Activated T-cell treated with anti-CD3 and anti-CD28 coated beads, Interleukin-2, amount 50 U/mL, for 24 hours (primary cell): ENCODE results near the gene PLD1.
A peak's percentile ranks its signal among the peaks of the same experiment; 100 is the strongest.
"Not testable (repeated sequence)": the region's sequence is repeated elsewhere in the genome, so short reads cannot be mapped to it uniquely, and the experiment has no call there.

ENCODE experiments used
- DNase-seq: peaks from one replicate; pipeline ENCODE4 v3.0.0-alpha.2; 2020
- H3K27ac Mint-ChIP-seq: 2 replicates; pipeline ENCODE4 v1.8.0; 2020; ENCODE audit warnings: mild to moderate bottlenecking, mixed read lengths
- H3K27me3 Mint-ChIP-seq: 2 replicates; pipeline ENCODE4 v1.8.0; 2020; ENCODE audit warnings: mixed read lengths
- H3K36me3 Mint-ChIP-seq: 2 replicates; pipeline ENCODE4 v1.8.0; 2020; ENCODE audit warnings: low read depth, mixed read lengths
- H3K4me1 Mint-ChIP-seq: 2 replicates; pipeline ENCODE4 v1.8.0; 2020; ENCODE audit warnings: low read depth, mixed read lengths
- H3K4me3 Mint-ChIP-seq: 2 replicates; pipeline ENCODE4 v1.8.0; 2020; ENCODE audit warnings: mild to moderate bottlenecking, moderate library complexity, mixed read lengths
- H3K9me3 Mint-ChIP-seq: 2 replicates; pipeline ENCODE4 v1.8.0; 2020; ENCODE audit warnings: mixed read lengths

The PLD1 gene, protein sequence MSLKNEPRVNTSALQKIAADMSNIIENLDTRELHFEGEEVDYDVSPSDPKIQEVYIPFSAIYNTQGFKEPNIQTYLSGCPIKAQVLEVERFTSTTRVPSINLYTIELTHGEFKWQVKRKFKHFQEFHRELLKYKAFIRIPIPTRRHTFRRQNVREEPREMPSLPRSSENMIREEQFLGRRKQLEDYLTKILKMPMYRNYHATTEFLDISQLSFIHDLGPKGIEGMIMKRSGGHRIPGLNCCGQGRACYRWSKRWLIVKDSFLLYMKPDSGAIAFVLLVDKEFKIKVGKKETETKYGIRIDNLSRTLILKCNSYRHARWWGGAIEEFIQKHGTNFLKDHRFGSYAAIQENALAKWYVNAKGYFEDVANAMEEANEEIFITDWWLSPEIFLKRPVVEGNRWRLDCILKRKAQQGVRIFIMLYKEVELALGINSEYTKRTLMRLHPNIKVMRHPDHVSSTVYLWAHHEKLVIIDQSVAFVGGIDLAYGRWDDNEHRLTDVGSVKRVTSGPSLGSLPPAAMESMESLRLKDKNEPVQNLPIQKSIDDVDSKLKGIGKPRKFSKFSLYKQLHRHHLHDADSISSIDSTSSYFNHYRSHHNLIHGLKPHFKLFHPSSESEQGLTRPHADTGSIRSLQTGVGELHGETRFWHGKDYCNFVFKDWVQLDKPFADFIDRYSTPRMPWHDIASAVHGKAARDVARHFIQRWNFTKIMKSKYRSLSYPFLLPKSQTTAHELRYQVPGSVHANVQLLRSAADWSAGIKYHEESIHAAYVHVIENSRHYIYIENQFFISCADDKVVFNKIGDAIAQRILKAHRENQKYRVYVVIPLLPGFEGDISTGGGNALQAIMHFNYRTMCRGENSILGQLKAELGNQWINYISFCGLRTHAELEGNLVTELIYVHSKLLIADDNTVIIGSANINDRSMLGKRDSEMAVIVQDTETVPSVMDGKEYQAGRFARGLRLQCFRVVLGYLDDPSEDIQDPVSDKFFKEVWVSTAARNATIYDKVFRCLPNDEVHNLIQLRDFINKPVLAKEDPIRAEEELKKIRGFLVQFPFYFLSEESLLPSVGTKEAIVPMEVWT

DNA sequence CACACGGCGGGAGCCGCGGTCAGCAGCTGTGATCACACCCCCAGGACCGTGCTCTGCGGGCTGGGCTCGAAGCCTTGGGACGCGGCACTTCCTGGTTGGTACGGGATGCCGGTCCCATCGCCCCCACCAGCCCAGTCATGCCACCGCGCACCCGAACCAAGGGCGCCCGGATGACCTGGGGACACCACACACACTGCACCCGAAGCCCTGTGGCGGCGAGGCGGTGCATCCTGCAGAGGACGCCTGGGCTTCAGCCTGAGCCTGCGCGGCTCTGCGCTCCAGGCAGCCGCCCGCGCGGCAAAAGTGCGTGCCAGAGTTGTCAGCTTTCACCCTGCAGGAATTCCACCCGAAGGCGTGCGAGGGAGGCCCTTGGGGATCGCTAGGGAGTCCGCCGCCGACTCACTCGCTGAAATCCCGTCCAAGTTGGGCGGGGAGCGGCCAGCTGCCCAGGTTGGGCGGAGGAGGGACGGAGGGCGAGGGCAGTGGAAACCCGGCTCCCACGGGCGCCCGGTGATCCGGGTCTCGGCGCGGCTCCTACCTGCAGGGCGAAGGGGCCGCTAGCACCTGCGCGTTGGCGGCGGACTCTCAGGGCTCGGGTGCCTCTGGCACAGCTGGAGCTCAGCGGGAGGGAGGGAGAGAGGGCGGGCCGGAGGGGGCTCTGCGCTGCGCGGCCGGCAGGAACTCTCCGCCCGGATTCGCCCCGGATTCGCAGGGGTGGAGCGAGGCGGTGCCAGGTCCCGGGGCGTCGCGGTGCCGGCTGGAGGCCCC is at the start of gene PLD1:
Gene PLD1 (minus strand): TSS at position 623 of the 768 bp plus-strand sequence. CDS start 72,432 bp downstream, outside the sequence.
- Mint-ChIP-seq H3K27ac (no peak within 1 kb of the TSS), H3K9me3 (no peaks in the 10 kb centered on the region), H3K4me1 (peaks cover 36% of the 10 kb centered on the region), H3K36me3 (no peaks in the 10 kb centered on the region), H3K27me3 (peaks cover 47% of the 10 kb centered on the region), H3K4me3 (peak within 1 kb of the TSS; percentile 78)
- peak; percentile 68 for DNase-seq

DNA sequence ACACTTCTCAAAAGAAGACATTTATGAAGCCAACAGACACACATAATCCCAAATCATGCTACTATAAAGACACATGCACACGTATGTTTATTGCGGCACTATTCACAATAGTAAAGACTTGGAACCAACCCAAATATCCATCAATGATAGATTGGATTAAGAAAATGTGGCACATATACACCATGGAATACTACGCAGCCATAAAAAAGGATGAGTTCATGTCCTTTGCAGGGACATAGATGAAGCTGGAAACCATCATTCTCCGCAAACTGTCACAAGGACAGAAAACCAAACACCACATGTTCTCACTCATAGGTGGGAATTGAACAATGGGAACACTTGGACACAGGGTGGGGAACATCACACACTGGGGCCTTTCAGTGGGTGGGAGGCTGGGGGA is 48.5 kb upstream of the PLD1 start:
- H3K36me3 Mint-ChIP-seq, H3K4me1 Mint-ChIP-seq, H3K4me3 Mint-ChIP-seq, DNase-seq, H3K27ac Mint-ChIP-seq: not testable (repeated sequence)
- Mint-ChIP-seq H3K9me3 (peaks cover 16% of the 10 kb centered on the region), H3K27me3 (peaks cover 12% of the 10 kb centered on the region)

DNA sequence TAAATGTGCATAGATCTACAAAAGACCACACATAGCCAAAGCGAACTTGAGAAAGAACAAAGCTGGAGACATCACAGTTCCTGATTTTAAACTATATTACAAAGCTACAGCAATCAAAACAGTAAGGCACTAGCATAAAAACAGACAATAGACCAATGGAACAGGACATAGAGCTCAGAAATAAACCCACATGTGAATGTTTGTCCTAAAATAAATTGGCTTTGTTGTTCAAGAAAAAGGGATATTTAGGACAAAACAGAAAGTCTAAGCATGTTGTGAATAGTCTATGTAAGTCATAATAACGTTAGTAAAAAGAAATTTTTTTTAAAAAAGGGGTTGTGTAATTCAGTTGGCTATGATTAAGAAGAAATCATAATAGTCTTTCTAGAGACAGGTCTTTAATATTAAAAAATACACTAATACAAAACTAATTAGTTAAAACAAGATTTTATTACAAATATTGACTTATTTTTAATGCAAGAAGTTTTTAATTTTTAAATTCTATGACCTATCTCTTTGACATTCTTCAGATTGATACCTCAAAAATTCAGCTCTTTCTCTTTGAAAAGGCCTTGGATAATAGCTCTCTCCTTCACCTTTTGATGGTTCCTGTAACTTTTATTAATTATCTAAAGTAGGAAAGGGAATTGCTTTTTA is 44.5 kb upstream of the PLD1 start:
- Mint-ChIP-seq H3K27ac (no peak overlapping the region), H3K9me3 (peaks cover 20% of the 10 kb centered on the region), H3K36me3 (peaks cover 2% of the 10 kb centered on the region), H3K27me3 (peaks cover 28% of the 10 kb centered on the region), H3K4me1 (no peaks in the 10 kb centered on the region), H3K4me3 (no peak overlapping the region)
- no peak for DNase-seq

DNA sequence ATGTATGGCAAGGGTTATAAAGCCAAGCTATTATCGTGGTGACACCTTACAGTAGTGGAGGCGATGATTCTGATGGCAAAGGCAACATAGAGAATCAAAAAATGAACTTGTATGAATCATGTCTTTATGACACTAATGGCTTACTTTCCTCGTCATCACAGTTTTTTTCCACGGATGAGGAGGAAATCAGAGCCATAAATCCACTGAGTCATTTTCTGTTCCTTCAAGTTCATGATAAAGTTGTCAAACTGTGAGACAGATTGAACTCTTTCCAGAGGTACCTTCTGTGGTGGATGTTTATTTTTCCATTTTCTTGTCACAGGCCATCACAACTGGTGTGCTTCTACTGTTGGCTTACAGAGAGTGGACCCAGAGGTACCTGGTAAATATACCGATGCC is 41.4 kb upstream of the PLD1 start:
- Mint-ChIP-seq H3K4me3 (no peak overlapping the region), H3K27me3 (peaks cover 18% of the 10 kb centered on the region), H3K9me3 (peaks cover 17% of the 10 kb centered on the region), H3K27ac (no peak overlapping the region), H3K36me3 (peaks cover 2% of the 10 kb centered on the region), H3K4me1 (peaks cover 14% of the 10 kb centered on the region)
- DNase-seq: no peak

DNA sequence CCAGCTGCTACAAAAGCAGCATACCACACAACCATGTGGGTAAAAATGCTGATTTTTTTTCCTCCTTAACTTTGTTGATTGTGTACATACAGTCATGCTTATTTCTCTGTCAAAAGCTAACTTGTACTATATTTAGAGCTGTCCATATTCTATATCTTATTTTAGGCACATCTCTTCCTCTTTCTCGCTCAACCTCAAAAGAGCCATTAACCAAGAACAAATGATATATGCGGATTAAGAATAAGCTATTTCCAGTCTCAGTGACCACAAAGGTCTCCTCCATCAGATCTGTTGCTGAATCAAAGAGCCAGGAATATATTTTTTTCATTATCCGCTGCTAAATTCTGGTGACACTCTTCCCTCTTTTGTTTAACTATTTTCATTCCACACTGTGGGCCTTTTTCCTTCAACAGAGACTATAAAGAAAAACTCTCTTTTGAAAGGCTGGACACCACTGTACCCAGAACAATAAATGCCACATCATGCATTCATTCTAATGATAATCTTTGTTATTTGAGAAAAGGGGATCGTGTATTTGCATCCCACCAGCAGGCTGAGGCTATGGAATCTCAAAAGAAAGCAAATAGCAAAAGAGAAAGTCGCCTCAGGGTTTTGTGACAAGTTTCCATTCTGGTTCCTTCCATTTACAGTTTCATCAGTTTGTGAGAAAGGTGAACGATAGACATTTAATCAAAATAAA is 40.8 kb upstream of the PLD1 start:
- Mint-ChIP-seq H3K9me3 (peaks cover 17% of the 10 kb centered on the region), H3K4me1 (peaks cover 19% of the 10 kb centered on the region), H3K27me3 (peaks cover 18% of the 10 kb centered on the region), H3K36me3 (peaks cover 2% of the 10 kb centered on the region), H3K4me3 (no peak overlapping the region), H3K27ac (no peak overlapping the region)
- DNase-seq: no peak

DNA sequence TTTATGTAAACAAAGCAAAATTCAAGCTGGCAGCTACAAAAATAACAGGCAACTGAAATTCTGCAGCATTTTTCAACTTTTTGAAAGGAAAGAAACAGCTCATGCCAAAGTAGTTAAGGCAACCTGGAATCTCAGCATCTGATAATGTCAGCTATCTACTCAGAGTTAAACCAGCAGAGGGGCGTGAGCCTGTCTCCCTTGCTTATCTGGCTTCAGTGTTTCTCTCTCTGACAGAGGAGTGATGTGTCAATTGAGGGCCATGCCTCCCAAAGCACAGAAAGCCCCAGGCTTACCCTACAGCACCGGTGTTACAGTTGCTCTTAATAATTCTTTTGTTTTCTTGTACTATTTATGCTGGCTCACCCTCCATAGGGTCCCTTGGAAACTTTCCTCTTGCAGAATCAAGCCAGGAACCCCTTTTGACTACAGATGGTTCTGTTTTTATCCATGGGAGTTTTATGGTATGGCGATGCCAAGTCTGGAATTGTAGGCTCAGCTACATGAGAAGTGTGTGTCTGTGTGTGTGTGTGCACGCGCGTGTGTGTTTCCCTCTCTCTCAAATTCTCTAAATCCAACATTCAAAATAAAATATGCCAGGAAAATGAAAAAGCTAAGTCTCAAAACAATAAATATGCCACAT is 40.2 kb upstream of the PLD1 start:
- Mint-ChIP-seq H3K27ac (no peak overlapping the region), H3K4me1 (peaks cover 22% of the 10 kb centered on the region), H3K9me3 (peaks cover 15% of the 10 kb centered on the region), H3K4me3 (no peak overlapping the region), H3K27me3 (peaks cover 18% of the 10 kb centered on the region), H3K36me3 (peaks cover 2% of the 10 kb centered on the region)
- DNase-seq: no peak

DNA sequence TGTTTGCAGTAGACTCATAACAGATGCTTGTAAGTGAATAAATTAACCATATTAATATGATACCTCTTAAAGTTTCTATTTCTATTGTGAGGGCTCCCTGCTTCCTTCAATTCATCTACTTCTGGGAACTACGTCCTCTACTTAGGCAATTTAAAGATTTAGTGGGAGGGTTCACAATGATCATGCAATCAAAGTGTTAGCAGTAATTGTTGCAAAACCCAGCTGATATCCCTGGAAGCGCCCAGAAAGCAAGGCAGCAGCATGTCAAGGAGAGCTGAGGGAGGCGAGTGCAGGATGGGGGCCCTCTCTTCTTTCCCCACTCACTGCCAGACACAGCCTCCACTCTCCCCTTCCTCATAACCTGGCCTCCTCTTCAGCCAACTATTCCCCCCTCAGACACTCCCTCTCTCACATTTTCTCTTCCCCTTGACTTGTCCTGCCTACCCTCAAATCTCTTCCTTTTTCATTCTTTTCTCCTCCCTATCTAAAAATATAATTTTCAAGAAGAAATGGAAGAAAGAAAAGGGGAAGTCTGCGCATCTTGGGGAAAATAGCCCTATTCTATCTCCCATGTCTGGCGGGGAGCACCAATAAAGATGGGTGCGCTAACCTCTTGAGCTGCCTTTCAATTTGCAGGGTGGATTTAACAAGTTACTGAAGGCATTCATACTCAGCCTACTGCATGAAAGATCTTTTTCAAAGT is 39.5 kb upstream of the PLD1 start:
- H3K27me3 Mint-ChIP-seq: peaks cover 18% of the 10 kb centered on the region
- H3K4me1 Mint-ChIP-seq: peaks cover 22% of the 10 kb centered on the region

DNA sequence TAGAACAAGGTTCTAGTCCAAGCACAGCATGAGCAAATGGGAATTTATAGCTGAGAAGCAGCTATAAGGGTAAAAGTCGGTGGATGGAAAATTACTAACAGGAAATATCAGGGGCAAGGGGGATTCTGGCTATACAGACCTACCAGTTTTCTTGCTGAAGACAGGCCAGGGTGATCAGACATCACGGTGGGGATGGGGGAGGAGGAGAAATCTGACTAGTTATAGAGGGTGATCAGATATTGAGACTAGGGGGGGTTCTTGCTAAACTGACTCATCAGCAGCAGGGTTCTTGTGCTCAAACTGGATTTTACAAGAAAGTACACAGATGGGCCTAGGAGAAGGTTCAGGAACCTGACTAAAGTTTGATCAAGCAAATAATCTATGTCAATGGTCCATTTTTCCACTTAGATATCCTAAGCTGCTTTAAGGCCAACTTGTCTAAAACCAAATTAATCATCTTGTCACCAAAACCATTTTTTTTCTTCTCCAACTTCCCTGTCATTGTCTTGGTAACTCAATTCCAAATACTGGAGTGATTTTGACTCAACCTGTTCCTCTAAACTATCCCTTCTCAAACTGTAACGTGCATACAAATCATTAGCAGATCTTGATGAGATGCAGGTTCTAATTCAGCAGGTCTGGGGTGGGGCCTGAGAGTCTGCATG is 37.4 kb upstream of the PLD1 start:
- DNase-seq: no peak
- Mint-ChIP-seq H3K36me3 (no peaks in the 10 kb centered on the region), H3K27me3 (peaks cover 11% of the 10 kb centered on the region), H3K27ac (peak overlapping the region; percentile 80), H3K9me3 (peaks cover 2% of the 10 kb centered on the region), H3K4me1 (peaks cover 22% of the 10 kb centered on the region), H3K4me3 (no peak overlapping the region)

More for the DNA sequence above, 39.5 kb upstream of the PLD1 start:
- Mint-ChIP-seq H3K9me3 (peaks cover 15% of the 10 kb centered on the region), H3K27ac (no peak overlapping the region), H3K4me3 (no peak overlapping the region), H3K36me3 (peaks cover 2% of the 10 kb centered on the region)
- DNase-seq: no peak

DNA sequence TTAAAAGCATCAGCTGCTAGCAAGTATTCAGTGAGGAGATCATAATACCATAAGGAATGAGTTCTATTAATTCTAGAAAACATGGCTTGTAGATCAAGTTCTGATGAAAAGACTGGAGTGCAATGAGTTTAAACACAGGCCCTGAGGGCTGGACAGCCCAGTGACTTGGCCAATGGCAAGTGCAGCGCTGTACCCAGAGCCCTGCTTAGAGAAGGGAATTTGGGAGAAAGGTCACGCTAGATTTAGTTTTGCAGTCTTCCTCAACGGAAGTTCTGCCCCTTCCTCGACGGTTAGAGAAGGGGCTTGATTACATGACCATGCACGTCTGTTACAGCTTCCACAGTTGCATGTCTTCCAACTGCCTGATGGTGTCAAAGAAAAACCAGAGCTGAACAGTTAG is 36.9 kb upstream of the PLD1 start:
- no peak for DNase-seq
- Mint-ChIP-seq H3K27me3 (peaks cover 7% of the 10 kb centered on the region), H3K4me1 (peaks cover 22% of the 10 kb centered on the region), H3K9me3 (peaks cover 2% of the 10 kb centered on the region), H3K36me3 (no peaks in the 10 kb centered on the region), H3K4me3 (no peak overlapping the region), H3K27ac (peak overlapping the region; percentile 80)

DNA sequence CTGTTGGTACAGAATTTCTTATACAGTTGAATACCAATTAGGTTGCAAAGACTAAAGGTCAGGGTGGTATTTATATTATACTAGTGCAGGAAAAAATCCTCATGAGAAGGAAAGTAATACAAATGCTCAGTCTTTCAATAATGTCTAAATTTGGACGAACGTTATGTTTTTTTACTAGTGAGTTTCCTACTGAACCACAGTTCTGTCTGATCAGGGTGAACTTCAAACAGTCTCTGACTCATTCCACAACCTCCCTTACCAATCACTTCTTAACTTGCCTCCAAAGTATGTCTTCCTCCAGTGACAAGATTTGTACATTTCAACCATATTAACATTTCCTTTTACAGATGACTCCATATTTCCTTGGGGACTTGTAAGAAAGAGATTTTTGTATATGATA is 36.3 kb upstream of the PLD1 start:
- Mint-ChIP-seq H3K9me3 (peaks cover 2% of the 10 kb centered on the region), H3K4me1 (peaks cover 22% of the 10 kb centered on the region), H3K27me3 (peaks cover 7% of the 10 kb centered on the region), H3K36me3 (no peaks in the 10 kb centered on the region), H3K27ac (peak overlapping the region; percentile 80), H3K4me3 (no peak overlapping the region)
- no peak for DNase-seq

DNA sequence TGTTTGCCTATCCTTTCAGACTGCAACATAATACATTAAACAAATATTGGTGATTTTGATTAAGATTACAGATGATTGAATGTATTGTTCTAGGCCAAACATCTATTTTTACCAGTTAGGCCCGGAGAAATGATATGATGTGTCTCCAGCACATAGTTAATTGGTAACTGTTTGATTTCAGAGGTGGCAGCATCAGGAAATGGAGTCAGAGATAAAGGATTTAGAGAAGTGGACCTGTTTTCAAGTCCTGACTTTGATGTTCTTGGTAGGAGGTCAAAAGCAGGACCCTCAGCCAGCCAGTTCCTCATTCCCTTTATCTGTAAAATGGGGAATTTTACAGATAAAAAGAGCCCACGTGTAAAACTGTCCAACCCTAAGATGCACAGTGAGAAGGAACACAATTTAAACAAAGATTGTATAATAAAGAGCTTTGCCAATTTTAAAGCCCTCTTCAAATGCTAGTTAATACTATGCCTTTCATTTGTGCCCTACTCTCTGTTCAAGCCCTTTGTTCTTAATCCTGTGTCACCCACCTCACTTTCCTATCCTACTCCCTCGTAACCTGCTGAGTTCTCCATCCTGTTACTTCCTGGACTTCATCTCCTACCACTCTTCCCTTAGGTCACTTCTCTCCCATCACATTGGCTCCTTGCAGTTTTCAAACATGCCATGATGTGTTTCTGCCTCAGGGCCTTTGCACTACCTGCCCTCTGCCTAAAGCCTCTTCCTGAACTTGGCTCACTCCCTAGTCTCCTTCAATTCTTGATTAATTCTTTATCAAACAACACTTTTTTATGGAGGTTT is 35.4 kb upstream of the PLD1 start:
- Mint-ChIP-seq H3K27me3 (peaks cover 5% of the 10 kb centered on the region), H3K36me3 (no peaks in the 10 kb centered on the region), H3K4me1 (peaks cover 22% of the 10 kb centered on the region), H3K4me3 (no peak overlapping the region), H3K9me3 (peaks cover 2% of the 10 kb centered on the region), H3K27ac (no peak overlapping the region)
- DNase-seq: no peak
